Stomach (tissue), 9 donors: ENCODE data around the gene UBXN6. TPM values are rescaled to one million over a fixed set of nuclear protein-coding genes. Genes with fewer than 3 reads are reported as not detected.

Experiments used
- DNase-seq, 2 donors: peaks; one replicate each; pipeline versions ENCODE4 v3.0.0 to v3.0.0-alpha.2; 2013 to 2019
- H3K27ac ChIP-seq, 5 donors: fragments of 200-600 bp in 4 of 5; sonication (generic) in 4 of 5; one replicate each; pipeline ENCODE4 v1.5.1; 2013 to 2019; ENCODE audit warnings: mild to moderate bottlenecking in 1 of 5, moderate library complexity in 1 of 5
- H3K27me3 ChIP-seq, 3 donors: fragments of 200-600 bp; sonication (generic); one replicate each; pipeline ENCODE4 v1.5.1; 2017 to 2019; ENCODE audit warnings: mixed run types in 1 of 3
- H3K36me3 ChIP-seq, 4 donors: fragments of 200-600 bp; sonication (generic); 1 replicate in 3 of 4; 2 replicates in 1 of 4; pipeline ENCODE4 v1.5.1; 2016 to 2019
- H3K4me1 ChIP-seq, 4 donors: fragments of 200-600 bp; sonication (generic); one replicate each; pipeline ENCODE4 v1.5.1; 2016 to 2019
- H3K4me3 ChIP-seq, 4 donors: fragments of 200-600 bp; sonication (generic) in 3 of 4; one replicate each; pipeline ENCODE4 v1.5.1; 2016 to 2019; ENCODE audit warnings: mild to moderate bottlenecking in 1 of 4
- H3K9me3 ChIP-seq, 4 donors: fragments of 200-600 bp; sonication (generic); one replicate each; pipeline ENCODE4 v1.5.1; 2016 to 2019
- EP300 ChIP-seq: sonication (generic); formaldehyde crosslinking; IDR thresholded peaks from one replicate; pipeline ENCODE4 v1.6.1; 2017; ENCODE audit warnings: antibody characterized with exemption
- POLR2A ChIP-seq, 4 donors: fragments of 450-650 bp; IDR thresholded peaks; one replicate each; pipeline ENCODE4 v1.6.1; 2016; ENCODE audit warnings: antibody characterized with exemption in 4 of 4, control low read depth in 2 of 4, mild to moderate bottlenecking in 1 of 4, moderate library complexity in 1 of 4
- POLR2AphosphoS5 ChIP-seq, 3 donors: sonication (generic); formaldehyde crosslinking; IDR thresholded peaks; one replicate each; pipeline ENCODE4 v1.6.1; 2016; ENCODE audit warnings: antibody characterized with exemption in 3 of 3
- WGBS, 5 donors: extraction: QIAGEN DNeasy Blood & Tissue Kit in 3 of 5; methylation state at CpG; one replicate each; pipeline versions ENCODE4 v1.1.5 to v1.1.7; 2013 to 2018; 5-methylcytosine and 5-hydroxymethylcytosine counted together
- intact Hi-C: fragments of 100-400 bp; cut with DNase I; formaldehyde crosslinking; loops from one replicate; pipeline ENCODE4 v1.15.1; 2023; ENCODE audit warnings: low total_unique reads
- polyA plus RNA-seq, 3 donors: library from polyadenylated mRNA; stranded (reverse); fragments of 200-250 nt; gene quantifications; one replicate each; pipeline ENCODE4 v1.2.3, GENCODE V29; 2013
- total RNA-seq, 5 donors: library from RNA; depleted of rRNA; stranded (reverse); fragments of >200 nt; gene quantifications; one replicate each; pipeline versions ENCODE4 v1.1.0 to v1.2.3, GENCODE V29; 2014 to 2016
- TF ChIP-seq, protein P1 (sequence below), 7 experiments: fragments of 450-650 bp in 4 of 7; fragments of 200-600 bp in 3 of 7; sonication (generic) in 3 of 7; IDR thresholded peaks; one replicate each; pipeline ENCODE4 v1.5.1; 2016 to 2019; ENCODE audit warnings: antibody characterized with exemption in 7 of 7, control low read depth in 2 of 7, mild to moderate bottlenecking in 1 of 7
- donor health status: healthy with polysubstance abuse.
- donor health status: Bipolar disorder and iron deficiency.
- donor health status: healthy.

Gene UBXN6
- total and polyA plus RNA-seq, 8 donors: 19.3 to 208 (median 93.4) TPM

DNA sequence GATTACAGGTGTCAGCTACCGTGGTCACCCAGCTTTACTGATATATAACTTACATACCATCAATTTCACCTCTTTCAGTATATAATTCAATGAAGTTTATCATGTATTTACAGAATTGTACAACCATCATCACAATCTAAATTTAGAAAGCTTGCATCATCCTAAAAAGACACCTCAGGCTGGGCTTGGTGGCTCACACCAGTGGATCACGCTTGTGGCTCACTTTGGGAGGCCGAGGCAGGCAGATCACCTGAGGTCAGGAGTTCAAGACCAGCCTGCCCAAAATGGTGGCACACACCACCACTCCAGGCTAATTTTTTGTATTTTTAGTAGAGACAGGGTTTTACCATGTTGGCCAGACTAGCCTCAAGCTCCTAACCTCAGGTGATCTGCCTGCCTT is 10.2 kb upstream of the UBXN6 start:
- no peak overlapping the region for H3K27ac ChIP-seq
- WGBS, 5 donors: 83 to 94% (median 90%) methylated on average over 3 of the region's 3 CpGs

DNA sequence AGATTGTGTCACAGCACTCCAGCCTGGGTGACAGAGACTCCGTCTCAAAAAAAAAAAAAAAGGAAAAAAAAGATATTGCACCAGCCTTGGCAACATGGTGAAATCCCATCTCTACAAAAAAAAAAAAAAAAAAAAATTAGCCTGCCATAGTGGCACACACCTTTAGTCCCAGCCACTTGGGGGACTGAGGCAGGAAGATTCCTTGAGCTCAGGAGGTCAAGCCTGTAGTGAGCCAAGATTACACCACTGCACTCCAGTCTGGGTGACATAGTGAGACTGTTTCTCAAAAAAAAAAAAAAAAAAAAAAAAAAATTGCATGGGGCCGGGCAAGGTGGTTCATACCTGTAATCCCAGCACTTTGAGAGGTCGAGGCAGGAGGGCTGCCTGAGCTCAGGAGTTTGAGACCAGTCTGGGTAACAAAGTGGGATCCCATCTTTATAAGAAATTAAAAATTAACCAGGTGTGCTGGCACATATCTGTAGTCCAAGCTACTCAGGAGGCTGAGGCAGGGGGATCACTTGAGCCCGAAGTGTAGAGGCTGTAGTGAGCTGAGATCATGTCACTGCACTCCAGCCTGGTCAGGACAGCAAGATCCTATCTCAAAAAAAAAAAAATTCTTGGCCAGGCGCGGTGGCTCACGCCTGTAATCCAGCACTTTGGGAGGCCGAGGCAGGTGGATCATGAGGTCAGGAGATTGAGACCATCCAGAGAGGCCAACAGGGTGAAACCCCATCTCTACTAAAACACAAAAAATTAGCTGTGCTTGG is 7.4 kb upstream of the UBXN6 start:
- Histone ChIP-seq H3K27ac (no peak overlapping the region), H3K27me3 (no peaks in the 10 kb centered on the region), H3K4me1 (no peaks in the 10 kb centered on the region), H3K36me3 (no peaks in the 10 kb centered on the region), H3K4me3 (no peak overlapping the region), H3K9me3 (no peaks in the 10 kb centered on the region)
- no peak for DNase-seq
- intact Hi-C loops: no loop called here
- 75 to 83% (median 76%) methylated on average over 8 of the region's 8 CpGs for WGBS, 5 donors
- TF ChIP-seq POLR2A (IDR thresholded peaks at IDR 0.05) (no peak), POLR2AphosphoS5 (IDR thresholded peaks at IDR 0.05) (no peak), EP300 (no peak)
- TF ChIP-seq, protein P1, sequence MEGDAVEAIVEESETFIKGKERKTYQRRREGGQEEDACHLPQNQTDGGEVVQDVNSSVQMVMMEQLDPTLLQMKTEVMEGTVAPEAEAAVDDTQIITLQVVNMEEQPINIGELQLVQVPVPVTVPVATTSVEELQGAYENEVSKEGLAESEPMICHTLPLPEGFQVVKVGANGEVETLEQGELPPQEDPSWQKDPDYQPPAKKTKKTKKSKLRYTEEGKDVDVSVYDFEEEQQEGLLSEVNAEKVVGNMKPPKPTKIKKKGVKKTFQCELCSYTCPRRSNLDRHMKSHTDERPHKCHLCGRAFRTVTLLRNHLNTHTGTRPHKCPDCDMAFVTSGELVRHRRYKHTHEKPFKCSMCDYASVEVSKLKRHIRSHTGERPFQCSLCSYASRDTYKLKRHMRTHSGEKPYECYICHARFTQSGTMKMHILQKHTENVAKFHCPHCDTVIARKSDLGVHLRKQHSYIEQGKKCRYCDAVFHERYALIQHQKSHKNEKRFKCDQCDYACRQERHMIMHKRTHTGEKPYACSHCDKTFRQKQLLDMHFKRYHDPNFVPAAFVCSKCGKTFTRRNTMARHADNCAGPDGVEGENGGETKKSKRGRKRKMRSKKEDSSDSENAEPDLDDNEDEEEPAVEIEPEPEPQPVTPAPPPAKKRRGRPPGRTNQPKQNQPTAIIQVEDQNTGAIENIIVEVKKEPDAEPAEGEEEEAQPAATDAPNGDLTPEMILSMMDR (IDR thresholded peaks at IDR 0.05): no peak

More for the DNA sequence above, 10.2 kb upstream of the UBXN6 start:
- H3K9me3 ChIP-seq: no peaks in the 10 kb centered on the region
- no peaks in the 10 kb centered on the region for H3K27me3 ChIP-seq
- no peak overlapping the region for H3K4me3 ChIP-seq
- no peaks in the 10 kb centered on the region for H3K36me3 ChIP-seq
- no peak for DNase-seq
- H3K4me1 ChIP-seq: peaks cover 3 to 15% (median 10%) of the 10 kb centered on the region in 4 donors
- no peak for TF ChIP-seq POLR2A (IDR thresholded peaks at IDR 0.05)
- intact Hi-C loops: no loop called here

DNA sequence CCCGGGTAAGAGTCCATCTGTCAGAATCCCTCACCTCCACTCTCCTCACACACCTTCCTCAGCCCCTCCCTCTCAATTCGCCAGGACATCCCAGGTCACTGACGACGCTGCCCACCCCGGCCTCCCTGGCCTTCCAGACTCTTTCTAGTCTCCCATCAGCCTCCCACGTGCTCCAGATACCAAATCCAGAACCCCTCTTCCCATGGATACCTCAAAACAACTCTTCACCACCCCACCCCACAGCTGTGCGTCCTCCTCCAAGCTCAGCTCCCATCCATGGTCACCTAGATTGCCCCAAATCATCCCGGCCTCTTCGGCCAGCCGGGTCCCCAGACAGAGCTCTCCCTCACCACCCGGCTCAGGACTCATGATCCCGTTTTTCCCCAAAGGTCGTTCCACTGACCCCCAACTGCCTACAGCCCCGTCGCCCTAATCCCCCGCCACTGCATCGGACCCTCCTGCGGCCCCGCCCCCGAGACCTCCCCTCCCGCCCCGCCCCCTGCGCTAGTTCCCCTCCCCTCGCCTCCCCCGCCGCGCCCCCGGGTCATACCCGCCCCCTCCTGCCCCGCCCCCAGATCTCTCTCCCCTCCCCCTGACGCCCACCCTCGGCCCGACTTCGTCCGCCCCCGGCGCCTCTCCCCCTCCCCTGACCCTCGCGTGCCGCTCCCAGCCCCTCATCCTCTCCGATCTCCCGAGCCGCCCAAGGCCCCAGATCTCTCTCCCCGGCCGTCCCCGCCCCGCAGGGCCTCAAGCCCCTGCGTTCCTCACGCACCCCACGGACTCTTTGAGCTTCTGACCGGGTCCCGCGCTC is 546 bp downstream of the UBXN6 start:
- H3K27ac ChIP-seq: peak overlapping the region; percentile 83 to 93 (median 89)
- TF ChIP-seq, protein P1 (IDR thresholded peaks at IDR 0.05): no peak
- no peak for TF ChIP-seq POLR2A (IDR thresholded peaks at IDR 0.05)
- TF ChIP-seq POLR2AphosphoS5 (IDR thresholded peaks at IDR 0.05): no peak
- TF ChIP-seq EP300: no peak
- H3K36me3 ChIP-seq: peaks cover 22 to 31% (median 29%) of the 10 kb centered on the region in 4 donors
- no peaks in the 10 kb centered on the region for H3K27me3 ChIP-seq
- 1 to 6% (median 2%) methylated on average over 23 to 50 of the region's 53 CpGs for WGBS, 5 donors
- peak overlapping the region; percentile 66 to 88 (median 80) for H3K4me3 ChIP-seq
- H3K4me1 ChIP-seq: peaks cover 16 to 37% (median 30%) of the 10 kb centered on the region in 4 donors
- no peaks in the 10 kb centered on the region for H3K9me3 ChIP-seq
- intact Hi-C loops: no loop called here
- peak; percentile 41 to 86 for DNase-seq

DNA sequence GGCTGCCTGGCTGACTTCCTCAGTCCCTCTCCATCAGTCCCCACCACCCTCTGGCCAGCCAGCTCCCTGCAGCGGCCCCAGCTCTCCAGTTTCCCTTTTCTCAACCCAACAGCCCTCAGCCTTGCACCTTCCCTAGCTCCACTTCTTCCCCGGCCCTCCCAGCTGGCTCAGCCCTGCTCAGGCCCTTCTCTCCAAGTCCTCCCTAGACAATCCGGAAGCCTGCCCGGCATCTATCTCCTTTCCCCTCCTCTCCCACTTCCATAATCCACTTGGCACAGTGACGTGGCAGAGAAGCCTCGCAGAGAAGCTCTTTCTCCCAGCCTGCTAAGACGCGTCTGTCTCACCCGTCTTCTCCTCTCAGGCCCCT is 1.1 kb downstream of the UBXN6 start:
- peaks cover 28 to 37% (median 35%) of the 10 kb centered on the region in 4 donors for H3K36me3 ChIP-seq
- H3K9me3 ChIP-seq: no peaks in the 10 kb centered on the region
- 2 to 8% (median 4%) methylated on average over 9 of the region's 9 CpGs for WGBS, 5 donors
- peak overlapping the region; percentile 66 to 88 (median 80) for H3K4me3 ChIP-seq
- peaks cover 16 to 37% (median 30%) of the 10 kb centered on the region in 4 donors for H3K4me1 ChIP-seq
- no peaks in the 10 kb centered on the region for H3K27me3 ChIP-seq
- DNase-seq: peak in 1 of 2 donors; percentile 80
- TF ChIP-seq POLR2AphosphoS5 (IDR thresholded peaks at IDR 0.05): no peak
- TF ChIP-seq, protein P1 (IDR thresholded peaks at IDR 0.05): no peak
- TF ChIP-seq POLR2A (IDR thresholded peaks at IDR 0.05): no peak
- no peak for TF ChIP-seq EP300
- intact Hi-C loops: no loop called here
- peak overlapping the region; percentile 41 to 93 (median 89) for H3K27ac ChIP-seq
